ENCODE results near the gene PRUNE1.

- TF ChIP-seq, protein P1, sequence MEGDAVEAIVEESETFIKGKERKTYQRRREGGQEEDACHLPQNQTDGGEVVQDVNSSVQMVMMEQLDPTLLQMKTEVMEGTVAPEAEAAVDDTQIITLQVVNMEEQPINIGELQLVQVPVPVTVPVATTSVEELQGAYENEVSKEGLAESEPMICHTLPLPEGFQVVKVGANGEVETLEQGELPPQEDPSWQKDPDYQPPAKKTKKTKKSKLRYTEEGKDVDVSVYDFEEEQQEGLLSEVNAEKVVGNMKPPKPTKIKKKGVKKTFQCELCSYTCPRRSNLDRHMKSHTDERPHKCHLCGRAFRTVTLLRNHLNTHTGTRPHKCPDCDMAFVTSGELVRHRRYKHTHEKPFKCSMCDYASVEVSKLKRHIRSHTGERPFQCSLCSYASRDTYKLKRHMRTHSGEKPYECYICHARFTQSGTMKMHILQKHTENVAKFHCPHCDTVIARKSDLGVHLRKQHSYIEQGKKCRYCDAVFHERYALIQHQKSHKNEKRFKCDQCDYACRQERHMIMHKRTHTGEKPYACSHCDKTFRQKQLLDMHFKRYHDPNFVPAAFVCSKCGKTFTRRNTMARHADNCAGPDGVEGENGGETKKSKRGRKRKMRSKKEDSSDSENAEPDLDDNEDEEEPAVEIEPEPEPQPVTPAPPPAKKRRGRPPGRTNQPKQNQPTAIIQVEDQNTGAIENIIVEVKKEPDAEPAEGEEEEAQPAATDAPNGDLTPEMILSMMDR (IDR thresholded peaks at IDR 0.05): no peak
- no peak for TF ChIP-seq POLR2A (IDR thresholded peaks at IDR 0.05)
These were observed 35.8 kb upstream of the PRUNE1 start for GRCh38 chr1:150972417-150972940.
